BE2C (cell line): ENCODE data around the gene HK2.

ENCODE experiments used
- DNase-seq: peaks from one replicate; pipeline ENCODE4 v3.0.0-alpha.2; 2020
- H3K27me3 ChIP-seq: fragments of 250-450 bp; sonication (Bioruptor Pico); 2 replicates; pipeline ENCODE4 v1.5.1; 2020; ENCODE audit warnings: mild to moderate bottlenecking
- H3K36me3 ChIP-seq: fragments of 250-450 bp; sonication (Bioruptor Pico); 2 replicates; pipeline ENCODE4 v1.5.1; 2020; ENCODE audit warnings: mild to moderate bottlenecking
- H3K4me1 ChIP-seq: fragments of 250-450 bp; sonication (Bioruptor Pico); 2 replicates; pipeline ENCODE4 v1.5.1; 2020
- H3K4me3 ChIP-seq: 2 replicates; pipeline ENCODE4 v1.5.1; 2011; ENCODE audit warnings: low read depth, low read length
- H3K9me3 ChIP-seq: fragments of 250-450 bp; sonication (Bioruptor Pico); 2 replicates; pipeline ENCODE4 v1.5.1; 2020
- CTCF ChIP-seq: IDR thresholded peaks from 2 replicates; pipeline ENCODE4 v1.5.1; 2012; ENCODE audit warnings: mild to moderate bottlenecking, low read depth, low read length

Gene HK2

DNA sequence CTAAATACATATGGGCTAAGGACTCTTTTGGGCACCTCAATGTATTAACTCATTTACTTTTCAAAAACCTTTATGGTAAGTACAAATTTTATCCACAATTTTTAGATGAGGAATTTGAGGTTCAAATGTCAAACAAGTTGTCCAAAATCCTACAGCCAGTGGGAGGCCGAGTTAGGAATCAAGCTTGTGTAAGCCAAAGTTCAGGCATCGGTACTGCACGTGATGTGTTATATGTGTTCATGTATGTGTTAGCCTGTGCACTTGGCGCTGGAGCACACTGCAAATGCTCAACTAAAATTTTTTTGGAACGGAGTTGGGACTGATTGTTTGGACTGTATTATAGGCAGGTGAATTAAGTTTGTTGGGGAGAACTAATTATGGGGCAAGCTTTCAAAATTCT, 22.7 kb downstream of the HK2 start:
- H3K4me1 ChIP-seq, result peaks cover 2% of the 10 kb centered on the region
- H3K9me3 ChIP-seq, result no peaks in the 10 kb centered on the region
- no peak overlapping the region for H3K4me3 ChIP-seq
- TF ChIP-seq CTCF, result no peak
- peaks cover 4% of the 10 kb centered on the region; the same call in 1 of the 2 replicates for H3K36me3 ChIP-seq
- no peak for DNase-seq
- no peaks in the 10 kb centered on the region for H3K27me3 ChIP-seq

- DNase-seq, result no peak
- H3K36me3 ChIP-seq, result peaks cover 4% of the 10 kb centered on the region; the same call in 1 of the 2 replicates
- H3K4me1 ChIP-seq, result peaks cover 8% of the 10 kb centered on the region
These were observed 23.3 kb downstream of the HK2 start for GRCh38 chr2:74857215-74857614.

DNA sequence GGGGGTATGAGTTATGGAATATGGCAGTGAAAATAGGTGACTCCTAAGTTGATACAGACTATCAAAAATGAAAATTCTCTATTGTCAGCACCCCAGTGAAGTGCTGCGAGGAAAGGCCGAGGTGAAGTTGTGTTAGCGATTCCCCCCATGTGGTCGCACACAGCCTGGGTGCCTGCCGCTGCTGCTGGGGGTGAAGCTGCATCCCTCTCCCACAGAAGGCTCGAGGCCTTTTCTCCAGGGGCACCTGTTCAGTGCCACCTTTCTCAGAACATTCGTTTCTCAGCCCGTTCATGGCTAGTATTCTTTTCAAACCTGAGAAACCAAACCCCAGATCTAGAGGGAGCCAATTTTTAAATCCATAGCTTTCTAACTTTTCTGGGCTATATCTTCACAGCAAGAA, 23.8 kb downstream of the HK2 start:
- peaks cover 4% of the 10 kb centered on the region; the same call in 1 of the 2 replicates for H3K36me3 ChIP-seq
- H3K27me3 ChIP-seq, result no peaks in the 10 kb centered on the region
- no peak for TF ChIP-seq CTCF
- H3K4me1 ChIP-seq, result peaks cover 13% of the 10 kb centered on the region
- no peak for DNase-seq
- H3K4me3 ChIP-seq, result no peak overlapping the region
- H3K9me3 ChIP-seq, result no peaks in the 10 kb centered on the region

More at GRCh38 chr2:74857215-74857614, 23.3 kb downstream of the HK2 start:
- TF ChIP-seq CTCF, result no peak
- Histone ChIP-seq H3K4me3 (no peak overlapping the region), H3K27me3 (no peaks in the 10 kb centered on the region), H3K9me3 (no peaks in the 10 kb centered on the region)

- no peak overlapping the region for H3K4me3 ChIP-seq
- H3K4me1 ChIP-seq, result peaks cover 14% of the 10 kb centered on the region
- peaks cover 4% of the 10 kb centered on the region; the same call in 1 of the 2 replicates for H3K36me3 ChIP-seq
- TF ChIP-seq CTCF, result no peak
- no peak for DNase-seq
- H3K27me3 ChIP-seq, result no peaks in the 10 kb centered on the region
- H3K9me3 ChIP-seq, result no peaks in the 10 kb centered on the region
These were observed 24.4 kb downstream of the HK2 start for GRCh38 chr2:74858281-74858680.

- peaks cover 14% of the 10 kb centered on the region for H3K4me1 ChIP-seq
- H3K9me3 ChIP-seq, result no peaks in the 10 kb centered on the region
- H3K27me3 ChIP-seq, result no peaks in the 10 kb centered on the region
- H3K36me3 ChIP-seq, result no peaks in the 10 kb centered on the region; the same call in 1 of the 2 replicates
- H3K4me3 ChIP-seq, result no peak overlapping the region
- DNase-seq, result no peak
- TF ChIP-seq CTCF, result no peak
These were observed 26.2 kb downstream of the HK2 start for GRCh38 chr2:74860079-74860478.

DNA sequence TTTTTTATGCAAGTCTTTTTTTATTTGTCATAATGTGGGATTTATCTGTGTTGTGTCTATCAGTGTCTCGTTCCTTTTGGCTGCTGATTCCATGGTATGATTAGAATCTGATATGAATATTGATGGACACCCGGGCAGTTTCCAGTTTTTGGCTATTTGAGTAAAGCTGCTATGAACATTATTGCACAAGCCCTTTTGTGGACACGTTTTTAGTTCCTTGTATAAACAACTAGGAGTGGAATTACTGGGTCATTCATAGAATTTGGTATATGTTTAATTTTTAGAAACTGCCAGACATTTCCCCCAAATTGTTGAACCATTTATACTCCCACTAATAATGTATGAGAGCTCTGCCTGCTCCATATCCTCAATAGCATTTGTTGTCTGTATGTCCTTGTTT, 26.6 kb downstream of the HK2 start:
- Histone ChIP-seq H3K27me3 (no peaks in the 10 kb centered on the region), H3K4me1 (peaks cover 14% of the 10 kb centered on the region), H3K4me3 (no peak overlapping the region), H3K36me3 (no peaks in the 10 kb centered on the region; the same call in 1 of the 2 replicates), H3K9me3 (no peaks in the 10 kb centered on the region)
- DNase-seq, result no peak
- no peak for TF ChIP-seq CTCF
